ENCODE measurements around the gene PIEZO1.
A peak's percentile ranks its signal among the peaks of the same experiment; 100 is the strongest.
"Not testable (repeated sequence)": the region's sequence is repeated elsewhere in the genome, so short reads cannot be mapped to it uniquely, and the experiment has no call there.

PIEZO1 gene

GRCh38 chr16:88774544-88775393 is 10.3 kb downstream of the PIEZO1 start:
- Mint-ChIP-seq H3K27me3 (ENCODE audit: low read depth) (no peaks in the 10 kb centered on the region), H3K9me3 (no peaks in the 10 kb centered on the region), H3K4me3 (no peak overlapping the region), H3K36me3 (ENCODE audit: low read depth) (no peaks in the 10 kb centered on the region), H3K4me1 (ENCODE audit: low read depth) (peaks cover 5% of the 10 kb centered on the region), H3K27ac (no peak overlapping the region)

GRCh38 chr16:88773812-88774291 is 11.2 kb downstream of the PIEZO1 start:
- H3K4me1 Mint-ChIP-seq (ENCODE audit: low read depth) = peaks cover 8% of the 10 kb centered on the region
- H3K27me3 Mint-ChIP-seq (ENCODE audit: low read depth) = no peaks in the 10 kb centered on the region
- H3K4me3 Mint-ChIP-seq = no peak overlapping the region
- H3K36me3 Mint-ChIP-seq (ENCODE audit: low read depth) = no peaks in the 10 kb centered on the region
- no peaks in the 10 kb centered on the region for H3K9me3 Mint-ChIP-seq
- no peak overlapping the region for H3K27ac Mint-ChIP-seq

- Mint-ChIP-seq H3K36me3 (ENCODE audit: low read depth) (no peaks in the 10 kb centered on the region), H3K4me1 (ENCODE audit: low read depth) (peaks cover 7% of the 10 kb centered on the region), H3K27ac (no peak overlapping the region), H3K27me3 (ENCODE audit: low read depth) (no peaks in the 10 kb centered on the region), H3K4me3 (no peak overlapping the region), H3K9me3 (no peaks in the 10 kb centered on the region)
Observed at GRCh38 chr16:88772871-88773811, 11.9 kb downstream of the PIEZO1 start.

- H3K27me3 Mint-ChIP-seq (ENCODE audit: low read depth); H3K9me3 Mint-ChIP-seq; H3K36me3 Mint-ChIP-seq (ENCODE audit: low read depth); H3K4me3 Mint-ChIP-seq; H3K27ac Mint-ChIP-seq: not testable (repeated sequence)
- H3K4me1 Mint-ChIP-seq (ENCODE audit: low read depth) = peaks cover 12% of the 10 kb centered on the region
Observed at GRCh38 chr16:88771781-88772180, 13.2 kb downstream of the PIEZO1 start.

- H3K4me3 Mint-ChIP-seq = no peak overlapping the region
- H3K9me3 Mint-ChIP-seq = no peaks in the 10 kb centered on the region
- no peak overlapping the region for H3K27ac Mint-ChIP-seq
- H3K4me1 Mint-ChIP-seq (ENCODE audit: low read depth) = peaks cover 12% of the 10 kb centered on the region
- H3K36me3 Mint-ChIP-seq (ENCODE audit: low read depth) = no peaks in the 10 kb centered on the region
- H3K27me3 Mint-ChIP-seq (ENCODE audit: low read depth) = no peaks in the 10 kb centered on the region
Observed at GRCh38 chr16:88771294-88771772, 13.7 kb downstream of the PIEZO1 start.

- H3K36me3 Mint-ChIP-seq (ENCODE audit: low read depth) = no peaks in the 10 kb centered on the region
- H3K4me1 Mint-ChIP-seq (ENCODE audit: low read depth) = peaks cover 12% of the 10 kb centered on the region
- no peak overlapping the region for H3K4me3 Mint-ChIP-seq
- H3K9me3 Mint-ChIP-seq = no peaks in the 10 kb centered on the region
- no peak overlapping the region for H3K27ac Mint-ChIP-seq
- no peaks in the 10 kb centered on the region for H3K27me3 Mint-ChIP-seq (ENCODE audit: low read depth)
Observed at GRCh38 chr16:88770461-88771293, 14.3 kb downstream of the PIEZO1 start.

GRCh38 chr16:88769617-88770460 is 15.2 kb downstream of the PIEZO1 start:
- Mint-ChIP-seq H3K9me3 (no peaks in the 10 kb centered on the region), H3K4me1 (ENCODE audit: low read depth) (peaks cover 11% of the 10 kb centered on the region), H3K4me3 (no peak overlapping the region), H3K27me3 (ENCODE audit: low read depth) (no peaks in the 10 kb centered on the region), H3K36me3 (ENCODE audit: low read depth) (no peaks in the 10 kb centered on the region), H3K27ac (no peak overlapping the region)

- Mint-ChIP-seq H3K27me3 (ENCODE audit: low read depth) (no peaks in the 10 kb centered on the region), H3K4me1 (ENCODE audit: low read depth) (peaks cover 9% of the 10 kb centered on the region), H3K9me3 (no peaks in the 10 kb centered on the region), H3K27ac (no peak overlapping the region), H3K36me3 (ENCODE audit: low read depth) (no peaks in the 10 kb centered on the region), H3K4me3 (no peak overlapping the region)
Observed at GRCh38 chr16:88768071-88768783, 16.8 kb downstream of the PIEZO1 start.

GRCh38 chr16:88767546-88768070 is 17.4 kb downstream of the PIEZO1 start:
- H3K27me3 Mint-ChIP-seq (ENCODE audit: low read depth) = no peaks in the 10 kb centered on the region
- H3K4me3 Mint-ChIP-seq = no peak overlapping the region
- no peaks in the 10 kb centered on the region for H3K9me3 Mint-ChIP-seq
- peaks cover 9% of the 10 kb centered on the region for H3K4me1 Mint-ChIP-seq (ENCODE audit: low read depth)
- peak overlapping the region; percentile 18 for H3K27ac Mint-ChIP-seq
- no peaks in the 10 kb centered on the region for H3K36me3 Mint-ChIP-seq (ENCODE audit: low read depth)

- Mint-ChIP-seq H3K4me1 (ENCODE audit: low read depth) (peaks cover 9% of the 10 kb centered on the region), H3K27me3 (ENCODE audit: low read depth) (no peaks in the 10 kb centered on the region), H3K36me3 (ENCODE audit: low read depth) (no peaks in the 10 kb centered on the region), H3K4me3 (no peak overlapping the region), H3K9me3 (no peaks in the 10 kb centered on the region), H3K27ac (no peak overlapping the region)
Observed at GRCh38 chr16:88766975-88767374, 18.0 kb downstream of the PIEZO1 start.

- no peak overlapping the region for H3K27ac Mint-ChIP-seq
- no peaks in the 10 kb centered on the region for H3K36me3 Mint-ChIP-seq (ENCODE audit: low read depth)
- no peaks in the 10 kb centered on the region for H3K9me3 Mint-ChIP-seq
- H3K4me3 Mint-ChIP-seq = no peak overlapping the region
- peaks cover 9% of the 10 kb centered on the region for H3K4me1 Mint-ChIP-seq (ENCODE audit: low read depth)
- no peaks in the 10 kb centered on the region for H3K27me3 Mint-ChIP-seq (ENCODE audit: low read depth)
Observed at GRCh38 chr16:88764913-88765349, 20.1 kb downstream of the PIEZO1 start.

- Mint-ChIP-seq H3K4me1 (ENCODE audit: low read depth) (peaks cover 10% of the 10 kb centered on the region), H3K27me3 (ENCODE audit: low read depth) (no peaks in the 10 kb centered on the region), H3K27ac (no peak overlapping the region), H3K9me3 (no peaks in the 10 kb centered on the region), H3K4me3 (no peak overlapping the region), H3K36me3 (ENCODE audit: low read depth) (no peaks in the 10 kb centered on the region)
Observed at GRCh38 chr16:88764080-88764479, 20.9 kb downstream of the PIEZO1 start.

Data from T-helper 1 cell treated with Interleukin-12 subunit alpha and Interleukin-12 subunit beta and Interleukin-4 antibody, amounts not matched to agents 30 μg/mL and 1 μg/mL, for 36 hours (primary cell).